ENCODE measurements around the gene NLRP9. TPM values are rescaled to one million over a fixed set of nuclear protein-coding genes. Genes with fewer than 3 reads are reported as not detected.

NLRP9 gene
- total and polyA plus RNA-seq, 2 of the 8 experiments (the other 6 are each of a cell fraction or from before 2014, with no cell fraction given) = not detected

GRCh38 chr19:55716531-55716930 is 21.7 kb downstream of the NLRP9 start:
- TF ChIP-seq EP300 (IDR thresholded peaks at IDR 0.05; ENCODE audit: borderline replicate concordance in 1 of 2, low read depth in 2 of 2, low read length in 2 of 2) = no peak
- no peak for TF ChIP-seq POLR2A (IDR thresholded peaks at IDR 0.05; ENCODE audit: control extremely low read depth in 1 of 2, low read depth in 2 of 2, low read length in 2 of 2)
- no peak for TF ChIP-seq POU5F1 (IDR thresholded peaks at IDR 0.05; ENCODE audit: low read depth, low read length)
- Histone ChIP-seq H3K36me3 (ENCODE audit: control insufficient read depth in 2 of 4, insufficient read depth in 4 of 4, low read length in 3 of 4) (no peaks in the 10 kb centered on the region), H3K4me2 (ENCODE audit: insufficient read depth in 1 of 2, low read depth in 2 of 2, low read length in 2 of 2) (no peak overlapping the region), H3K56ac (replicated peaks; ENCODE audit: insufficient read length, low read depth, low read length) (no peak overlapping the region), H4K8ac (ENCODE audit: extremely low read depth, insufficient read depth, low read length) (no peak overlapping the region), H3K9me3 (ENCODE audit: insufficient read depth in 2 of 2, low read depth in 1 of 2, low read length in 1 of 2) (peaks cover 44 to 85% of the 10 kb centered on the region in 2 experiments), H3K23me2 (ENCODE audit: low read depth, low read length) (no peaks in the 10 kb centered on the region), H3K27me3 (replicated peaks in 1 of 4; ENCODE audit: control insufficient read depth in 3 of 4, extremely low read depth in 1 of 4, insufficient read depth in 3 of 4, low read length in 3 of 4) (no peaks in the 10 kb centered on the region), H2BK120ac (replicated peaks; ENCODE audit: low read depth, low read length) (no peak overlapping the region), H3K27ac (ENCODE audit: low read depth, low read length) (no peak overlapping the region), H4K20me1 (replicated peaks in 1 of 2; ENCODE audit: control insufficient read depth in 1 of 2, insufficient read depth in 2 of 2, low read length in 2 of 2) (no peaks in the 10 kb centered on the region), H3K18ac (ENCODE audit: extremely low read depth, low read length) (no peak overlapping the region), H2BK5ac (ENCODE audit: low read depth, low read length) (no peak overlapping the region), H2BK12ac (ENCODE audit: low read depth, low read length) (no peak overlapping the region), H3K79me2 (ENCODE audit: control insufficient read depth in 1 of 2, insufficient read depth in 2 of 2, low read length in 2 of 2) (no peaks in the 10 kb centered on the region), H3K9ac (replicated peaks in 1 of 4; ENCODE audit: extremely low read depth in 1 of 4, low read depth in 3 of 4, low read length in 3 of 4) (no peak overlapping the region), H4K5ac (ENCODE audit: insufficient read length, low read depth, low read length) (no peak overlapping the region), H4K91ac (replicated peaks; ENCODE audit: insufficient read length, low read length) (no peak overlapping the region), H3K4me3 (ENCODE audit: extremely low read depth in 1 of 4, insufficient read depth in 2 of 4, low read depth in 3 of 4, low read length in 4 of 4) (no peak overlapping the region), H3K4me1 (replicated peaks in 1 of 4; ENCODE audit: control insufficient read depth in 3 of 4, insufficient read depth in 4 of 4, low read length in 3 of 4) (no peaks in the 10 kb centered on the region), H2BK15ac (ENCODE audit: low read length) (no peak overlapping the region), H3K4ac (replicated peaks; ENCODE audit: insufficient read length, low read depth, low read length) (no peak overlapping the region), H2AK5ac (ENCODE audit: low read depth, low read length) (no peak overlapping the region), H3K14ac (ENCODE audit: insufficient read length) (no peak overlapping the region), H2AFZ (ENCODE audit: low read length) (no peak overlapping the region), H2BK20ac (ENCODE audit: low read length) (no peak overlapping the region), H3K79me1 (ENCODE audit: low read depth, low read length) (no peaks in the 10 kb centered on the region), H3K23ac (ENCODE audit: insufficient read length) (no peak overlapping the region)
- CTCF ChIA-PET (ENCODE audit: partially characterized antibody) = interaction anchor here (1.2 to 2.3 kb wide), 2 partner anchors 10 to 13 kb away, joined by 3 to 8 read pairs; no protein-coding TSS in a partner anchor
- 81% methylated on average over 15 of the region's 15 CpGs; no CpG with 5 or more reads in 1 of the 2 experiments for WGBS, 2 experiments (ENCODE audit: extremely low coverage in 1 of 2, insufficient coverage in 1 of 2, insufficient read length in 1 of 2, insufficient replicate concordance in 2 of 2, low coverage in 1 of 2, low lambda C conversion rate in 2 of 2, missing lambda C conversion rate in 1 of 2)
- FAIRE-seq (no peak), DNase-seq (ENCODE audit: low read depth in 1 of 2, low spot score in 2 of 2) (no peak)
- POLR2A ChIA-PET (ENCODE audit: partially characterized antibody) = interaction anchor here (1.3 kb wide), 1 partner anchor 13 kb away, joined by 3 read pairs; no protein-coding TSS in a partner anchor

Measured in H1 (cell line).